ENCODE data around the gene PSME4.
"Not testable (repeated sequence)": the region's sequence is repeated elsewhere in the genome, so short reads cannot be mapped to it uniquely, and the experiment has no call there.

Gene PSME4

GRCh38 chr2:53886406-53887280 is 84.2 kb downstream of the PSME4 start:
- FAIRE-seq, result no peak

DNA sequence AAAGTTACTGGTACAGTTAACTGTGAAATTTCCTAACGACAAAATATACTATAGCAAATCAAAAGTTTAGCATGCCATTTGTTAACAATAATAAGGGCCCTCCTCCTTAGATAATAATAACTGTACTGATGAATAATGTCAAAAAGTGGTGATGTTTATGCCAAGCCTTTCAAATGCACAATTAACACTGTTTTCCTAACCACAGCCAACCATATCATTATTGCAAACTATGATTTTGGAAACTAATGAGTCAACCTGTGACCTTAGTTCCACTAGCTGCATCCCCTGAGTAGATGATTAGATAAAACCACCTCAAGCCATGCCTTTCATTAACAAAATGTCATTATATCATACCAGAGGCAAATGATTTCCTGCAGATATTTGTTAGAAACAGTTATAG is 85.9 kb downstream of the PSME4 start:
- no peak for FAIRE-seq

GRCh38 chr2:53881986-53882385 is 88.8 kb downstream of the PSME4 start:
- no peak for FAIRE-seq

DNA sequence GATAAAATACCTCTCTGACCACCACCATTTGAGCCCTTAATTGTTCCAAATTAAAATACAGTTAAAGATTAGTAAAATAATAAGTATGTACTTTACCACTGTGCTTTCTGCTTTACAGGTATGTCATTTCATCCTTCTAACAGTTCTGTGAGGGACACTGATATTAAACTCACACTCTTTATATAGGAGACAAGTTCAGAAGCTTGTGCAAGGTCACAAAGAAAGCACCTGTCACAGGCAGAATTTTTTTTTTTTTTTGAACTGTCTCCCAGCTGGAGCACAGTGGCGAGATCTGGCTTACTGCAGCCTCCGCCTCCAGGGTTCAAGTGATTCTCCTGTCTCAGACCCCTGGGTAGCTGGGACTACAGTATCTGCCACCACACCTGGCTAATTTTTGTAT is 89.4 kb downstream of the PSME4 start:
- no peak for FAIRE-seq

- no peak for FAIRE-seq
Measured at GRCh38 chr2:53880756-53881155, 90.0 kb downstream of the PSME4 start.

- FAIRE-seq, result no peak
Measured at GRCh38 chr2:53877556-53877955, 93.2 kb downstream of the PSME4 start.

- FAIRE-seq, result no peak
Measured at GRCh38 chr2:53877112-53877511, 93.7 kb downstream of the PSME4 start.

- no peak for FAIRE-seq
Measured at GRCh38 chr2:53874401-53874950, 96.3 kb downstream of the PSME4 start.

- FAIRE-seq, result no peak
Measured at GRCh38 chr2:53867773-53868172, 103.0 kb downstream of the PSME4 start.

DNA sequence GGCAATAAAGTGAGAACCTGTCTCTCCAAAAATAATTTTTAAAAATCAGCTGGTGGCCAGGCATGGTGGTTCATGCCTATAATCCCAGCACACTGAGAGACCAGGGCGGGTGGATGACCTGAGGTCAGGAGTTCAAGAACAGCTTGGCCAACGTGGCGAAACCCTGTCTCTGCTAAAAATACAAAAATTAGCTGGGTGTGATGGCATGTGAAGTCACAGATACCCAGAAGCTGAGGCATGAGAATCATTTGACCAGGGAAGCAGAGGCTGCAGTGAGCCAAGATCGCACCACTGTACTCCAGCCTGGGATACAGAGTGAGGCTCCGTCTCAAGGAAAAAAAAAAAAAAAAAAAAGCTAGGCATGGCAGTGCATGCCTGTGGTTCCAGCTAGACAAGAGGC is 103.6 kb downstream of the PSME4 start:
- no peak for FAIRE-seq

- no peak for FAIRE-seq
Measured at GRCh38 chr2:53865962-53866361, 104.8 kb downstream of the PSME4 start.

DNA sequence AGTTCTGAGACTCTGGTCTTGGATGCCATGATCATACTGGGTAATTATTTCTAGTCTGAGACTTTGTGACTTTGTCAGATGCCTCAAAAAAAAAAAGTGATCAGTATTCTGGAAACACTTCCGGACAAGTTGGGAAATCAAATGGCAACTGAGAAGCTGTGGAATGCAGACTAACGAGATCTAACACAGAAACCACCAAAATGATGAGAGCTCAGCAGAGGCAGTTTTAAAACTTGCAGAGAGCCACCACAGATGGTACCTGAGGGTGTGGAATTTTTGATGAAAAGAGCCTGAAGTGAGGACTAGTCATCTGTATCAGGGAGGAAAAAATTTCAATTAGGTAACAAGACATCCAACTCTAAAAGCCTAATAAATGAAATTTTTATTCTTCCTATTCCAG is 105.5 kb downstream of the PSME4 start:
- no peak for FAIRE-seq

GRCh38 chr2:53863538-53864227 is 107.1 kb downstream of the PSME4 start:
- no peak for FAIRE-seq

DNA sequence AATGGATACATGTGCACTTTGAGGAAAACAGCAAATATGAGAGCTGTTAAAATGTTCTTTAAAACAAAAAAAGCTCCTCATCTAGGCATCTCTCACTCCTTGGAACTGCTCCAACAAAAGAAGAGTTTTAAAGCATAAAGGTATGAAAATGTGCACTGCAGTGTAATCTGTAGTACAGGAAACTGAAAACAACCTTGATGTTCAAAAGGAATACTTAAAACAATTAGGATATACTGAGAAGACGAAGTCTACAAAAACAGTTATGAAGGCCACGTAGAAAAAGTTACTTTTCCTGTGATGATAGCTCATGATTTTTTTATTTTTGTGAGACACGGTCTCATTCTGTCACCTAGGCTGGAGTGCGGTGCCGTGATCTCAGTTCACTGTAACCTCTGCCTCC is 109.0 kb downstream of the PSME4 start:
- FAIRE-seq, result no peak

DNA sequence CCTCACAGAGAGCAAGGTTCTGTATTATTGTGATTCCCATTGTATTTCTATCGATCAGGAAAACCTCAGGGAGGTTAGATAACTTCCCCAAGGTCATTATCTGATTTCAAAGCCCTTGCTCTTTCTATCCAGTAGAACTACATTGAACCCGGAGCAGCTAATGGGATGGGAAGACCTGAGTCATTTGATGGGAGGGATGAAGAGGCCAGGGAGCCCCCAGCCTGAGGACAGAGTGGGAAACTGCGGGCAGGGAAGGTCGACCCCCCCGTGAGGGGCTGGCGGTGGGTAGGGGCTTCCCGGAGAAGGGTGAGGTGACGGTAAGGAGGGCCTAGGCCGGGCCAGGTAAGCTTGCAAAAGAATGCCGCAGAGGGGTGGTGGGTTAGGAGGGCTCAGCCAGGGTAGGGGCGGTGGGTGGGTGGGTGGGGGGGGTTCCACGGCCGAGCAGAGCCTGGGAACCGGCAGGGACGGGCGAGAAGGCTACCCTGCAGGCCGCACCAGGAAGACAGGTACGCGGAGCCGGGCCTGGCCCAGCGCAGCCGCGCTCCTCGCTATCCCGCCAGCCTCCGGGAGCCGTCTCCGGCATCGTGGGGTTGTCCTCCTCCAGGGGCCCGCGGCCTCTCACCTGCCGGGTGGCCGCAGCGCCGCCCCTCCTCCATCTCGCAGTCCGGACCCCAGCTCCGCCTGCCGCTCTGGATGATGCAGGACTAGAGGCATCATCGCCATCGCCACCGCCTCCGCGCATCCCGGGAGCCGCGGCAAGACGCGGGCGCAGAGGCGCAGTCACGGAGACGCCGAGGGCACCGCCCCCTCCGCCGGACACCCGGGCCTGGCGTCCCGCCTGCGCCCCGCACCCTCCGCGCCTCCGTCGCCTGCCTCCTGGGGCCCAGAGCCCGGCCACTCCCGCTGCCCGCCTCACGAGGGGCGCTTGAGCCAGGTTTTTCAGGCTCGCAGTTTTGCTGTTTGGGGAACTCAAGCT is 111.3 kb downstream of the PSME4 start, which contains the start of gene GPR75:
Gene GPR75, minus strand, starts transcription at position 762 of the 976 bp plus-strand sequence. CDS start 5,211 bp downstream, outside the sequence.
- FAIRE-seq, result no peak

- no peak for FAIRE-seq
Measured at GRCh38 chr2:53856272-53856671, 114.5 kb downstream of the PSME4 start.

GRCh38 chr2:53854678-53855077 is 116.1 kb downstream of the PSME4 start:
- FAIRE-seq, result no peak

GRCh38 chr2:53852532-53852931 is 118.3 kb downstream of the PSME4 start:
- no peak for FAIRE-seq

GRCh38 chr2:53851052-53851757 is 119.6 kb downstream of the PSME4 start:
- FAIRE-seq, result not testable (repeated sequence)

GRCh38 chr2:53848062-53848461 is 122.7 kb downstream of the PSME4 start:
- no peak for FAIRE-seq

DNA sequence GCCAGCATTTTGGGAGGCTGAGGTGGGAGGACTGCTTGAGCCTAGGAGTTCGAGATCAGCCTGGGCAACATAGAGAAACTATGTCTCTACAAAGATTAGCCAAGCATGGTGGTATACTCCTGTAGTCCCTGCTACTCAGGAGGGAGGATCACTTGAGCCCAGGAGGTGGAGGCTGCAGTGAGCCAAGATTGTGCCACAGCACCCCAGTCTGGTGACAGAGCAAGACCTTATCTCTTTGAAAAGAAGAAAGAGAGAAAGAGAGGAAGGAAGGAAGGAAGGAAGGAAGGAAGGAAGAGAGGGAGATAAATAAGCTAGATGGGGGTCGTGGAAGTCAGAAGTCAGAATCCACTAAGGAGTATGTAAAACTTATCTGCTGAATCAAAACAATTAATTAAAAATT is 127.2 kb downstream of the PSME4 start:
- FAIRE-seq, result no peak

DNA sequence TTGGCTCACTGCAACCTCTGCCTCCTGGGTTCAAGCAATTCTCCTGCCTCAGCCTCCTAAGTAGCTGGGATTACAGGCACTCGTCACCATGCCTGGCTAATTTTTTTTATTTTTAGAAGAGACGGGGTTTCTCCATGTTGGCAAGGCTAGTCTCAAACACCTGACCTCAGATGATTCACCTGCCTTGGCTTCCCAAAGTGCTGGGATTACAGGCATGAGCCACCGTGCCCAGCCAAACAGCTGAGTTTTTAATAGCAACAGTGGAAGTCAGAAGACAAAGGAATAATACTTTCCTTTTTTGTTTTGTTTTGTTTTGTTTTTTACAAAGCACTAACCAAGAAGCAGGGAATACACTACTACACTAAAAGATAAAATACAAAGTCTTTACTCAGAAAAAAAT is 127.9 kb downstream of the PSME4 start:
- no peak for FAIRE-seq

All from G401.6 (cell line).